Naive thymus-derived CD4-positive, alpha-beta T cell (primary cell): Measurements from ENCODE around the gene CNTN6. TPM values are rescaled to one million over a fixed set of nuclear protein-coding genes. Genes with fewer than 3 reads are reported as not detected.

ENCODE experiments used
- ATAC-seq: fragments of 150-1000 bp; cut with Tn5 transposase; 2 replicates; pipeline ENCODE4 v1.10.0; 2021; ENCODE audit warnings: mild to moderate bottlenecking, moderate library complexity
- CTCF ChIA-PET: fragments of 350-600 bp; sonication (Branson Sonifier 250); formaldehyde crosslinking; loops from one replicate; lab custom pipeline; 2021; ENCODE audit warnings: antibody characterized with exemption; lab: Charles Lee
- POLR2A ChIA-PET: fragments of 350-600 bp; sonication (Branson Sonifier 250); formaldehyde crosslinking; loops from one replicate; lab custom pipeline; 2021; ENCODE audit warnings: antibody characterized with exemption, inconsistent platforms; lab: Charles Lee
- DNase-seq, 9 donors: peaks; one replicate each; pipeline versions ENCODE4 v3.0.0 to v3.0.0-alpha.2; 2020 to 2022; ENCODE audit warnings: mixed read lengths in 1 of 9
- H3K27ac ChIP-seq: one replicate; pipeline ENCODE4 v1.7.0; 2013; ENCODE audit warnings: mild to moderate bottlenecking, low read depth, low read length, moderate library complexity
- H3K27me3 ChIP-seq, 2 donors: one replicate each; pipeline ENCODE4 v1.7.0; 2013; ENCODE audit warnings: low read length in 2 of 2, mild to moderate bottlenecking in 2 of 2, moderate library complexity in 2 of 2; ENCODE audit not compliant: control insufficient read depth in 2 of 2, insufficient read depth in 2 of 2
- H3K36me3 ChIP-seq, 3 experiments: 1 replicate in 2 of 3; 2 replicates in 1 of 3; pipeline ENCODE4 v1.7.0; 2013; ENCODE audit warnings: low read length in 3 of 3, mild to moderate bottlenecking in 3 of 3, moderate library complexity in 1 of 3; ENCODE audit not compliant: insufficient read depth in 3 of 3, control insufficient read depth in 2 of 3
- H3K4me1 ChIP-seq, 2 donors: one replicate each; pipeline ENCODE4 v1.7.0; 2013; ENCODE audit warnings: low read length in 2 of 2, mild to moderate bottlenecking in 2 of 2, moderate library complexity in 1 of 2; ENCODE audit not compliant: control insufficient read depth in 2 of 2, insufficient read depth in 2 of 2
- H3K4me3 ChIP-seq: 2 replicates; pipeline ENCODE4 v1.7.0; 2013; ENCODE audit warnings: mild to moderate bottlenecking, low read length
- H3K9me3 ChIP-seq, 3 experiments: 1 replicate in 2 of 3; 2 replicates in 1 of 3; pipeline ENCODE4 v1.7.0; 2013; ENCODE audit warnings: low read length in 3 of 3; ENCODE audit not compliant: control insufficient read depth in 2 of 3
- H3K27ac Mint-ChIP-seq, 9 donors: one replicate each; pipeline ENCODE4 v1.8.0; 2020 to 2022; ENCODE audit warnings: mixed read lengths in 9 of 9, mild to moderate bottlenecking in 8 of 9, moderate library complexity in 5 of 9, inconsistent platforms in 2 of 9
- H3K27me3 Mint-ChIP-seq, 5 donors: one replicate each; pipeline ENCODE4 v1.8.0; 2021 to 2022; ENCODE audit warnings: mixed read lengths in 5 of 5, mild to moderate bottlenecking in 1 of 5
- H3K36me3 Mint-ChIP-seq, 5 donors: one replicate each; pipeline ENCODE4 v1.8.0; 2020 to 2022; ENCODE audit warnings: mixed read lengths in 5 of 5, mild to moderate bottlenecking in 3 of 5, inconsistent platforms in 1 of 5
- H3K4me1 Mint-ChIP-seq, 7 donors: one replicate each; pipeline ENCODE4 v1.8.0; 2020 to 2022; ENCODE audit warnings: mixed read lengths in 7 of 7, mild to moderate bottlenecking in 3 of 7, inconsistent platforms in 1 of 7
- H3K4me3 Mint-ChIP-seq, 10 donors: one replicate each; pipeline ENCODE4 v1.8.0; 2020 to 2022; ENCODE audit warnings: mild to moderate bottlenecking in 10 of 10, mixed read lengths in 10 of 10, moderate library complexity in 6 of 10, inconsistent platforms in 2 of 10
- H3K9me3 Mint-ChIP-seq, 11 donors: one replicate each; pipeline ENCODE4 v1.8.0; 2020 to 2022; ENCODE audit warnings: mixed read lengths in 11 of 11, mild to moderate bottlenecking in 4 of 11, inconsistent platforms in 1 of 11, moderate library complexity in 1 of 11
- intact Hi-C, 2 donors: fragments of 100-400 bp; cut with micrococcal nuclease; formaldehyde crosslinking; loops; one replicate each; pipeline ENCODE4 v1.15.1; 2023
- polyA plus RNA-seq, 2 donors: library from polyadenylated mRNA; unstranded; fragments of 300-500 nt; fragmentation: Illumina TruSeq; gene quantifications; one replicate each; pipeline ENCODE4 v1.2.3, GENCODE V29; 2021
- total RNA-seq, 6 experiments: library from RNA in 5 of 6; stranded (reverse) in 5 of 6; gene quantifications; 1 replicate in 5 of 6; 2 replicates in 1 of 6; pipeline ENCODE4 v1.2.3 and lab custom pipeline; 2021 to 2026

CNTN6 gene
- total and polyA plus RNA-seq, 7 experiments from 2014 or later = not detected

- H3K27ac Mint-ChIP-seq = no peak overlapping the region
- ATAC-seq = no peak
- ChIA-PET CTCF (no interaction called here), POLR2A (no interaction called here)
- no peak overlapping the region for H3K27ac ChIP-seq
- no peaks in the 10 kb centered on the region for H3K27me3 ChIP-seq
- no peaks in the 10 kb centered on the region for H3K27me3 Mint-ChIP-seq
- no peaks in the 10 kb centered on the region for H3K9me3 ChIP-seq
- H3K4me1 ChIP-seq = no peaks in the 10 kb centered on the region
- H3K36me3 ChIP-seq = no peaks in the 10 kb centered on the region
- no peaks in the 10 kb centered on the region for H3K4me1 Mint-ChIP-seq
- H3K4me3 Mint-ChIP-seq = no peak overlapping the region
- intact Hi-C loops = no loop called here
- H3K9me3 Mint-ChIP-seq = peaks cover 0 to 14% (median 5%) of the 10 kb centered on the region in 11 donors
- H3K36me3 Mint-ChIP-seq = no peaks in the 10 kb centered on the region
- no peak for DNase-seq
- no peak overlapping the region for H3K4me3 ChIP-seq
Measured at GRCh38 chr3:1262246-1262645, 169.4 kb downstream of the CNTN6 start.

GRCh38 chr3:1263121-1263520, 170.3 kb downstream of the CNTN6 start:
- Histone ChIP-seq H3K4me1 (no peaks in the 10 kb centered on the region), H3K27me3 (no peaks in the 10 kb centered on the region), H3K27ac (no peak overlapping the region), H3K4me3 (no peak overlapping the region), H3K9me3 (no peaks in the 10 kb centered on the region), H3K36me3 (no peaks in the 10 kb centered on the region)
- DNase-seq (no peak), ATAC-seq (no peak)
- intact Hi-C loops = no loop called here
- no peaks in the 10 kb centered on the region for H3K36me3 Mint-ChIP-seq
- POLR2A ChIA-PET = no interaction called here
- H3K27ac Mint-ChIP-seq = no peak overlapping the region
- H3K9me3 Mint-ChIP-seq = peaks cover 0 to 10% (median 4%) of the 10 kb centered on the region in 11 donors
- no peak overlapping the region for H3K4me3 Mint-ChIP-seq
- CTCF ChIA-PET = no interaction called here
- H3K27me3 Mint-ChIP-seq = no peaks in the 10 kb centered on the region
- no peaks in the 10 kb centered on the region for H3K4me1 Mint-ChIP-seq

GRCh38 chr3:1269808-1270207, 177.0 kb downstream of the CNTN6 start:
- ATAC-seq (no peak), DNase-seq (no peak)
- Mint-ChIP-seq H3K4me1 (no peaks in the 10 kb centered on the region), H3K27ac (no peak overlapping the region), H3K9me3 (peaks cover 2 to 30% (median 9%) of the 10 kb centered on the region in 11 donors), H3K27me3 (no peaks in the 10 kb centered on the region), H3K4me3 (no peak overlapping the region), H3K36me3 (no peaks in the 10 kb centered on the region)
- intact Hi-C loops = no loop called here
- Histone ChIP-seq H3K4me3 (no peak overlapping the region), H3K4me1 (no peaks in the 10 kb centered on the region), H3K9me3 (no peaks in the 10 kb centered on the region), H3K27me3 (no peaks in the 10 kb centered on the region), H3K27ac (no peak overlapping the region), H3K36me3 (no peaks in the 10 kb centered on the region)
- CTCF ChIA-PET = no interaction called here
- POLR2A ChIA-PET = no interaction called here

- no peaks in the 10 kb centered on the region for H3K4me1 Mint-ChIP-seq
- peaks cover 0 to 23% (median 7%) of the 10 kb centered on the region in 11 donors for H3K9me3 Mint-ChIP-seq
- H3K9me3 ChIP-seq = no peaks in the 10 kb centered on the region
- no peak overlapping the region for H3K4me3 Mint-ChIP-seq
- CTCF ChIA-PET = no interaction called here
- intact Hi-C loops = no loop called here
- H3K27me3 ChIP-seq = no peaks in the 10 kb centered on the region
- H3K4me1 ChIP-seq = no peaks in the 10 kb centered on the region
- POLR2A ChIA-PET = no interaction called here
- no peaks in the 10 kb centered on the region for H3K27me3 Mint-ChIP-seq
- no peak overlapping the region for H3K27ac ChIP-seq
- H3K36me3 ChIP-seq = no peaks in the 10 kb centered on the region
- DNase-seq (no peak), ATAC-seq (no peak)
- no peaks in the 10 kb centered on the region for H3K36me3 Mint-ChIP-seq
- H3K4me3 ChIP-seq = no peak overlapping the region
- no peak overlapping the region for H3K27ac Mint-ChIP-seq
Measured at GRCh38 chr3:1272546-1273265, 179.9 kb downstream of the CNTN6 start.

- intact Hi-C loops = no loop called here
- ChIA-PET POLR2A (no interaction called here), CTCF (no interaction called here)
- Histone ChIP-seq H3K4me1 (no peaks in the 10 kb centered on the region), H3K4me3 (no peak overlapping the region), H3K27ac (no peak overlapping the region), H3K36me3 (no peaks in the 10 kb centered on the region), H3K27me3 (no peaks in the 10 kb centered on the region), H3K9me3 (no peaks in the 10 kb centered on the region)
- H3K4me1 Mint-ChIP-seq = no peaks in the 10 kb centered on the region
- H3K4me3 Mint-ChIP-seq = no peak overlapping the region
- ATAC-seq = no peak
- no peaks in the 10 kb centered on the region for H3K27me3 Mint-ChIP-seq
- DNase-seq = no peak
- H3K9me3 Mint-ChIP-seq = peaks cover 0 to 13% (median 7%) of the 10 kb centered on the region in 11 donors
- no peak overlapping the region for H3K27ac Mint-ChIP-seq
- H3K36me3 Mint-ChIP-seq = no peaks in the 10 kb centered on the region
Measured at GRCh38 chr3:1275495-1275894, 182.7 kb downstream of the CNTN6 start.

GRCh38 chr3:1287815-1288214, 195.0 kb downstream of the CNTN6 start:
- Histone ChIP-seq H3K27me3 (no peaks in the 10 kb centered on the region), H3K9me3 (no peaks in the 10 kb centered on the region), H3K27ac (no peak overlapping the region), H3K36me3 (no peaks in the 10 kb centered on the region), H3K4me1 (no peaks in the 10 kb centered on the region), H3K4me3 (no peak overlapping the region)
- H3K9me3 Mint-ChIP-seq = peaks cover 0 to 38% (median 8%) of the 10 kb centered on the region in 11 donors
- CTCF ChIA-PET = no interaction called here
- no peak overlapping the region for H3K27ac Mint-ChIP-seq
- H3K27me3 Mint-ChIP-seq = no peaks in the 10 kb centered on the region
- intact Hi-C loops = no loop called here
- H3K36me3 Mint-ChIP-seq = no peaks in the 10 kb centered on the region
- ATAC-seq (no peak), DNase-seq (no peak)
- POLR2A ChIA-PET = no interaction called here
- no peaks in the 10 kb centered on the region for H3K4me1 Mint-ChIP-seq
- H3K4me3 Mint-ChIP-seq = no peak overlapping the region

- Mint-ChIP-seq H3K27ac (no peak overlapping the region), H3K9me3 (peaks cover 0 to 48% (median 11%) of the 10 kb centered on the region in 11 donors), H3K4me1 (no peaks in the 10 kb centered on the region), H3K27me3 (no peaks in the 10 kb centered on the region), H3K36me3 (no peaks in the 10 kb centered on the region), H3K4me3 (no peak overlapping the region)
- ChIA-PET POLR2A (no interaction called here), CTCF (no interaction called here)
- H3K36me3 ChIP-seq = no peaks in the 10 kb centered on the region
- no peak for ATAC-seq
- intact Hi-C loops = no loop called here
- no peak overlapping the region for H3K27ac ChIP-seq
- no peak overlapping the region for H3K4me3 ChIP-seq
- DNase-seq = no peak
- no peaks in the 10 kb centered on the region for H3K4me1 ChIP-seq
- H3K9me3 ChIP-seq = no peaks in the 10 kb centered on the region
- no peaks in the 10 kb centered on the region for H3K27me3 ChIP-seq
Measured at GRCh38 chr3:1288805-1289494, 196.1 kb downstream of the CNTN6 start.
